Lung (tissue), 12 donors: ENCODE results near the gene FABP1. TPM values are rescaled to one million over a fixed set of nuclear protein-coding genes. Genes with fewer than 3 reads are reported as not detected.

Source experiments
- ATAC-seq: fragments of 200-7000 bp; cut with Tn5 transposase; one replicate; pipeline ENCODE4 v1.9.1; 2020; ENCODE audit warnings: moderate number of reproducible peaks; ENCODE audit not compliant: insufficient read depth, low FRiP score
- DNase-seq, 3 donors: peaks; one replicate each; pipeline ENCODE4 v3.0.0-alpha.2; 2013 to 2017
- H3K27ac ChIP-seq, 2 donors: one replicate each; pipeline ENCODE4 v1.5.1; 2013; ENCODE audit warnings: mild to moderate bottlenecking in 2 of 2, moderate library complexity in 2 of 2, control low read depth in 1 of 2, inconsistent platforms in 1 of 2, low read depth in 1 of 2, low read length in 1 of 2
- H3K27me3 ChIP-seq, 3 donors: one replicate each; pipeline ENCODE4 v1.5.1; 2013; ENCODE audit warnings: low read length in 2 of 3; ENCODE audit not compliant: control insufficient read depth in 3 of 3, insufficient read depth in 3 of 3
- H3K36me3 ChIP-seq, 4 donors: one replicate each; pipeline ENCODE4 v1.5.1; 2013; ENCODE audit warnings: low read length in 4 of 4, mild to moderate bottlenecking in 1 of 4, moderate library complexity in 1 of 4; ENCODE audit not compliant: control insufficient read depth in 4 of 4, insufficient read depth in 4 of 4
- H3K4me1 ChIP-seq, 5 donors: one replicate each; pipeline ENCODE4 v1.5.1; 2013; ENCODE audit warnings: low read length in 5 of 5, mild to moderate bottlenecking in 2 of 5, moderate library complexity in 1 of 5; ENCODE audit not compliant: control insufficient read depth in 5 of 5, insufficient read depth in 5 of 5
- H3K4me3 ChIP-seq: one replicate; pipeline ENCODE4 v1.5.1; 2013; ENCODE audit warnings: mild to moderate bottlenecking, control low read depth, moderate library complexity
- H3K9ac ChIP-seq, 2 donors: one replicate each; pipeline ENCODE4 v1.5.1; 2013; ENCODE audit warnings: low read length in 2 of 2, control low read depth in 1 of 2; ENCODE audit not compliant: insufficient read depth in 1 of 2
- H3K9me3 ChIP-seq, 4 donors: one replicate each; pipeline ENCODE4 v1.5.1; 2013; ENCODE audit warnings: low read length in 3 of 4, mild to moderate bottlenecking in 1 of 4, moderate library complexity in 1 of 4; ENCODE audit not compliant: control insufficient read depth in 4 of 4, insufficient read depth in 3 of 4
- WGBS, 2 donors: extraction: QIAGEN DNeasy Blood & Tissue Kit; methylation state at CpG; one replicate each; pipeline ENCODE4 v1.1.7; 2013; 5-methylcytosine and 5-hydroxymethylcytosine counted together
- polyA plus RNA-seq, 2 donors: library from polyadenylated mRNA; stranded (reverse); fragments of 200-250 nt; gene quantifications; one replicate each; pipeline ENCODE4 v1.2.1, GENCODE V29; 2013
- total RNA-seq, 2 donors: library from RNA; depleted of rRNA in 1 of 2; stranded (reverse); fragments of >200 nt in 1 of 2; gene quantifications; one replicate each; pipeline ENCODE4 v1.2.1, GENCODE V29; 2014 to 2021
- TF ChIP-seq, protein P1 (sequence below): IDR thresholded peaks from 2 replicates; pipeline ENCODE4 v1.5.1; 2012; ENCODE audit warnings: mild to moderate bottlenecking; ENCODE audit errors: control extremely low read depth, extremely low read depth
- donor health status: control.
- donor health status: control.
- donor health status: Bipolar disorder and iron deficiency.
- donor health status: healthy.
- donor health status: DM: yes; HTN: yes; CAD: no.

Gene FABP1
- total and polyA plus RNA-seq, 4 donors: 0.14 to 1.7 (median 0.40) TPM; not detected in 1

DNA sequence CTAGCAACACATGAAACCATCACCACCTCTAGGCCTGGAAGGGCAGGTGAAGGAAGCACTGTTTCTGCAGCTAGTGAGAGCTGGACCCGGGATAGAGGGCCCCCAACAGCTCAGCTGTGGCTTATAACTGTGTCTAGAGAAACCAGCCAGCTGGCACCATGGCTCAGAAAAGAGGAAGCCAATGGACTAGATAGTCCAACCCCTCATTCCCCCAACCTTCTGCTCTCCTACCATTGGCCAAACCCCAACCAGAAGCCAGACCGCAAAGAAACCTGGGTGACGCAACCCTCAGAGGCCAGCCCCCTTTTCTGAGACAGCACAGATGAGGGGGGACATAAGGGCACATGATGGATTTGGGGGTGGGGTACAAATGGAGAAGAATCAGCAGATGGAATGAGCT, 35.9 kb downstream of the FABP1 start:
- 45 to 46% methylated on average over 3 of the region's 3 CpGs for WGBS, 2 donors
- TF ChIP-seq, protein P1, sequence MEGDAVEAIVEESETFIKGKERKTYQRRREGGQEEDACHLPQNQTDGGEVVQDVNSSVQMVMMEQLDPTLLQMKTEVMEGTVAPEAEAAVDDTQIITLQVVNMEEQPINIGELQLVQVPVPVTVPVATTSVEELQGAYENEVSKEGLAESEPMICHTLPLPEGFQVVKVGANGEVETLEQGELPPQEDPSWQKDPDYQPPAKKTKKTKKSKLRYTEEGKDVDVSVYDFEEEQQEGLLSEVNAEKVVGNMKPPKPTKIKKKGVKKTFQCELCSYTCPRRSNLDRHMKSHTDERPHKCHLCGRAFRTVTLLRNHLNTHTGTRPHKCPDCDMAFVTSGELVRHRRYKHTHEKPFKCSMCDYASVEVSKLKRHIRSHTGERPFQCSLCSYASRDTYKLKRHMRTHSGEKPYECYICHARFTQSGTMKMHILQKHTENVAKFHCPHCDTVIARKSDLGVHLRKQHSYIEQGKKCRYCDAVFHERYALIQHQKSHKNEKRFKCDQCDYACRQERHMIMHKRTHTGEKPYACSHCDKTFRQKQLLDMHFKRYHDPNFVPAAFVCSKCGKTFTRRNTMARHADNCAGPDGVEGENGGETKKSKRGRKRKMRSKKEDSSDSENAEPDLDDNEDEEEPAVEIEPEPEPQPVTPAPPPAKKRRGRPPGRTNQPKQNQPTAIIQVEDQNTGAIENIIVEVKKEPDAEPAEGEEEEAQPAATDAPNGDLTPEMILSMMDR: no peak
- no peaks in the 10 kb centered on the region for H3K4me1 ChIP-seq
- H3K9ac ChIP-seq: no peak overlapping the region
- H3K9me3 ChIP-seq: peaks cover 0 to 2% (median 0%) of the 10 kb centered on the region in 4 donors
- DNase-seq (no peak), ATAC-seq (no peak)
- peaks cover 0 to 4% (median 0%) of the 10 kb centered on the region in 3 donors for H3K27me3 ChIP-seq
- H3K36me3 ChIP-seq: no peaks in the 10 kb centered on the region
- no peak overlapping the region for H3K4me3 ChIP-seq
- no peak overlapping the region for H3K27ac ChIP-seq

DNA sequence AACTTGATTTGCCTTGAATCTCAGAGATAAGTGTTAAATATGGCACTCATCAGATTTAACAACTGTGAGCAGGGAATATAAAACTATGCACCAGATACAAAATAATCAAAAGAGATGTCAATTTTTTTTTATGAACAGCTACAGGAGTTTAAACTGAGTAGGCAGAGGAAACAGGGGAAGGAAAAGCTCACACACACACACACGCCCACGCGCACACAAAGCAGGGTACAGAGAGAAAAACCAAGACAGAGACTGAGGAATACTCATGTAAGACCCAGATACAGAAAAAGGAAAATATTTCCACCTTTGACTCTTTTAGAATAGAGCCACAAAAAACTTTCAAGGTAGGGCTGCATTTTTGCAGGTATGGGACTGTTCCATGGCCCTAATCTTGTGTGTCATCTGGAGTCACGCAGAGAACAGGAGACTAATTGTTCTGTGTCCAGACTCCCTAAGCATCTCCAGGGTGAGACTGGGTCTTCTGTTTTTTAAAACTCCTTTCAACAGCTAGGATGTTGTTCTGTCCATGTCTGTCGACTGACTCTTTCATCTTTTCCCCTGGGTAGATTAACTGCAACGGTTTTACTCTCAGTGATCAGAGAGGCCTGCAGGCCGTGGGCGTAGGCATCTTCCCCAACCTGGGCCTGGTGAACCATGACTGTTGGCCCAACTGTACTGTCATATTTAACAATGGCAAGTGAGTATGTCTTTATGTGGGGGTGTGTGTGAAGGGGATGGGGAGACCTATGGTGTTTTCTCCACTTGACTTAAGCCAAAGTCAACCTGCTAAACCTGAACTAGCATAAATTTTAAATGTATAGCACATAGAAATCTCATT, 37.2 kb downstream of the FABP1 start:
- Histone ChIP-seq H3K27me3 (peaks cover 0 to 4% (median 0%) of the 10 kb centered on the region in 3 donors), H3K4me3 (no peak overlapping the region), H3K36me3 (no peaks in the 10 kb centered on the region), H3K9me3 (peaks cover 0 to 2% (median 0%) of the 10 kb centered on the region in 4 donors), H3K9ac (no peak overlapping the region), H3K4me1 (no peaks in the 10 kb centered on the region), H3K27ac (no peak overlapping the region)
- ATAC-seq (no peak), DNase-seq (no peak)
- WGBS, 2 donors: 76 to 84% methylated on average over 8 of the region's 8 CpGs
- TF ChIP-seq, protein P1: no peak

DNA sequence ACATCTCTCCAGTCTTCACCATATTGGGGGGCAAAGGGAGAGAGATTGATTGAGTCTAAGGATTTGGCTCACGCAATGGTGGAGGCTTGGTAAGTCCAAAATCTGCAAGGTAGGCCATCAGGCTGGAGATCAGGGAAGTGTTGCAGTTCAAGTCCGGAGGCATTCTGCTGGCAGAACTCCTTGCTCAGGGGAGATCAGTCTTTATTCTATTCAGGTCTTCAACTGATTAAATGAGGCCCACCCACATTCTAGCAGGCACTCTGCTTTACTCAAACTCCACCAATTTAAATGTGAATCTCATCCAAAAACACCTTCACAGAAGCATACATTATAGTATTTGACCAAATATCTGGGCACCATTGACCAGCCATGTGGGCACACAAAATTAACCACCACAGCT, 38.9 kb downstream of the FABP1 start:
- DNase-seq (no peak), ATAC-seq (no peak)
- no peak overlapping the region for H3K27ac ChIP-seq
- H3K36me3 ChIP-seq: no peaks in the 10 kb centered on the region
- H3K4me1 ChIP-seq: no peaks in the 10 kb centered on the region
- TF ChIP-seq, protein P1: no peak
- peaks cover 0 to 4% (median 0%) of the 10 kb centered on the region in 3 donors for H3K27me3 ChIP-seq
- H3K9ac ChIP-seq: no peak overlapping the region
- no peak overlapping the region for H3K4me3 ChIP-seq
- H3K9me3 ChIP-seq: no peaks in the 10 kb centered on the region
- 97% methylated on average over 2 of the region's 2 CpGs for WGBS, 2 donors
